Activated CD4-positive, alpha-beta T cell treated with anti-CD3 and anti-CD28 coated beads, Interleukin-2, amount 10 ng/mL, durations not matched to agents 7 days and 5 days (primary cell): ENCODE data around the gene MMUT. TPM values are rescaled to one million over a fixed set of nuclear protein-coding genes. Genes with fewer than 3 reads are reported as not detected.
A peak's percentile ranks its signal among the peaks of the same experiment; 100 is the strongest.
"Not testable (repeated sequence)": the region's sequence is repeated elsewhere in the genome, so short reads cannot be mapped to it uniquely, and the experiment has no call there.

Source experiments
- CTCF ChIA-PET: fragments of 350-600 bp; sonication (Branson Sonifier 250); formaldehyde crosslinking; loops from one replicate; lab custom pipeline; 2021; ENCODE audit warnings: antibody characterized with exemption; lab: Charles Lee
- POLR2A ChIA-PET: fragments of 350-600 bp; sonication (Branson Sonifier 250); formaldehyde crosslinking; loops from one replicate; lab custom pipeline; 2021; ENCODE audit warnings: antibody characterized with exemption; lab: Charles Lee
- DNase-seq: peaks from one replicate; pipeline ENCODE4 v3.0.0-alpha.2; 2020
- H3K27ac Mint-ChIP-seq: one replicate; pipeline ENCODE4 v1.8.0; 2021; ENCODE audit warnings: mild to moderate bottlenecking, moderate library complexity, mixed read lengths
- H3K27me3 Mint-ChIP-seq: one replicate; pipeline ENCODE4 v1.8.0; 2021; ENCODE audit warnings: mixed read lengths
- H3K36me3 Mint-ChIP-seq: one replicate; pipeline ENCODE4 v1.8.0; 2021; ENCODE audit warnings: low read depth, mixed read lengths
- H3K4me1 Mint-ChIP-seq: one replicate; pipeline ENCODE4 v1.8.0; 2021; ENCODE audit warnings: mixed read lengths
- H3K4me3 Mint-ChIP-seq: one replicate; pipeline ENCODE4 v1.8.0; 2021; ENCODE audit warnings: mild to moderate bottlenecking, moderate library complexity, mixed read lengths
- H3K9me3 Mint-ChIP-seq: one replicate; pipeline ENCODE4 v1.8.0; 2021; ENCODE audit warnings: mixed read lengths
- total RNA-seq, 2 experiments: library from RNA; stranded (reverse); gene quantifications; one replicate each; pipeline ENCODE4 v1.2.3, GENCODE V29; 2021

MMUT gene
- total RNA-seq = 10 to 100 TPM; 17.6 to 18.5 TPM

- H3K9me3 Mint-ChIP-seq = no peaks in the 10 kb centered on the region
- ChIA-PET POLR2A (no interaction called here), CTCF (no interaction called here)
- H3K27me3 Mint-ChIP-seq = no peaks in the 10 kb centered on the region
- H3K36me3 Mint-ChIP-seq = peaks cover 8% of the 10 kb centered on the region
- H3K4me3 Mint-ChIP-seq = peak within 1 kb of the TSS; percentile 94
- peaks cover 57% of the 10 kb centered on the region for H3K4me1 Mint-ChIP-seq
- peak; percentile 95 for DNase-seq
- peak within 1 kb of the TSS; percentile 98 for H3K27ac Mint-ChIP-seq
These were observed at the start of gene MMUT, which contains the start of gene CENPQ for GRCh38 chr6:49462927-49463611. Gene MMUT, minus strand, starts transcription at chr6:49463253. Its CDS starts 3,787 bp downstream, at chr6:49459466. Gene CENPQ, plus strand, starts transcription at chr6:49463370. Its CDS starts 6,807 bp downstream, at chr6:49470177.

- Mint-ChIP-seq H3K9me3 (no peaks in the 10 kb centered on the region), H3K27ac (no peak overlapping the region), H3K4me3 (no peak overlapping the region), H3K27me3 (peaks cover 10% of the 10 kb centered on the region), H3K36me3 (no peaks in the 10 kb centered on the region), H3K4me1 (no peaks in the 10 kb centered on the region)
- ChIA-PET CTCF (no interaction called here), POLR2A (no interaction called here)
- no peak for DNase-seq
These were observed 46.3 kb upstream of the MMUT start for GRCh38 chr6:49509342-49509741.

GRCh38 chr6:49506569-49507111 lies 43.6 kb upstream of the MMUT start:
- peaks cover under 1% of the 10 kb centered on the region for H3K27me3 Mint-ChIP-seq
- no peak for DNase-seq
- H3K9me3 Mint-ChIP-seq = no peaks in the 10 kb centered on the region
- ChIA-PET POLR2A (no interaction called here), CTCF (no interaction called here)
- no peak overlapping the region for H3K4me3 Mint-ChIP-seq
- H3K4me1 Mint-ChIP-seq = no peaks in the 10 kb centered on the region
- H3K36me3 Mint-ChIP-seq = no peaks in the 10 kb centered on the region
- no peak overlapping the region for H3K27ac Mint-ChIP-seq

- no peaks in the 10 kb centered on the region for H3K36me3 Mint-ChIP-seq
- H3K4me3 Mint-ChIP-seq = no peak overlapping the region
- no peaks in the 10 kb centered on the region for H3K4me1 Mint-ChIP-seq
- ChIA-PET CTCF (no interaction called here), POLR2A (no interaction called here)
- DNase-seq = no peak
- H3K27ac Mint-ChIP-seq = no peak overlapping the region
- no peaks in the 10 kb centered on the region for H3K9me3 Mint-ChIP-seq
- no peaks in the 10 kb centered on the region for H3K27me3 Mint-ChIP-seq
These were observed 41.6 kb upstream of the MMUT start for GRCh38 chr6:49504666-49505065.

- Mint-ChIP-seq H3K27ac (no peak within 1 kb of the TSS), H3K4me1 (no peaks in the 10 kb centered on the region), H3K36me3 (no peaks in the 10 kb centered on the region), H3K27me3 (peaks cover 3% of the 10 kb centered on the region), H3K4me3 (no peak within 1 kb of the TSS), H3K9me3 (no peaks in the 10 kb centered on the region)
- DNase-seq = no peak
- ChIA-PET CTCF (no interaction called here), POLR2A (no interaction called here)
These were observed 36.6 kb upstream of the MMUT start, which contains the start of gene GLYATL3 for GRCh38 chr6:49499623-49500022. Gene GLYATL3, plus strand, starts transcription at chr6:49499923. Its CDS starts 12,068 bp downstream, at chr6:49511991.

GRCh38 chr6:49499126-49499525 lies 36.1 kb upstream of the MMUT start:
- ChIA-PET POLR2A (no interaction called here), CTCF (no interaction called here)
- no peaks in the 10 kb centered on the region for H3K4me1 Mint-ChIP-seq
- peaks cover 3% of the 10 kb centered on the region for H3K27me3 Mint-ChIP-seq
- no peak for DNase-seq
- H3K9me3 Mint-ChIP-seq = no peaks in the 10 kb centered on the region
- H3K4me3 Mint-ChIP-seq = no peak overlapping the region
- H3K27ac Mint-ChIP-seq = no peak overlapping the region
- H3K36me3 Mint-ChIP-seq = no peaks in the 10 kb centered on the region

GRCh38 chr6:49497304-49497703 lies 34.3 kb upstream of the MMUT start:
- CTCF ChIA-PET = no interaction called here
- Mint-ChIP-seq H3K4me1 (no peaks in the 10 kb centered on the region), H3K4me3 (no peak overlapping the region), H3K27ac (no peak overlapping the region), H3K36me3 (peaks cover 3% of the 10 kb centered on the region), H3K9me3 (no peaks in the 10 kb centered on the region), H3K27me3 (peaks cover 3% of the 10 kb centered on the region)
- POLR2A ChIA-PET = no interaction called here
- DNase-seq = no peak

GRCh38 chr6:49490633-49491032 lies 27.6 kb upstream of the MMUT start:
- POLR2A ChIA-PET = no interaction called here
- no peak overlapping the region for H3K4me3 Mint-ChIP-seq
- no peak for DNase-seq
- H3K27me3 Mint-ChIP-seq = no peaks in the 10 kb centered on the region
- peaks cover 28% of the 10 kb centered on the region for H3K36me3 Mint-ChIP-seq
- no peaks in the 10 kb centered on the region for H3K9me3 Mint-ChIP-seq
- no peak overlapping the region for H3K27ac Mint-ChIP-seq
- CTCF ChIA-PET = no interaction called here
- no peaks in the 10 kb centered on the region for H3K4me1 Mint-ChIP-seq

- ChIA-PET POLR2A (interaction anchor here (0.6 kb wide), 1 partner anchor 31 kb away, joined by 4 read pairs; no protein-coding TSS in a partner anchor), CTCF (interaction anchor here (1.5 kb wide), 1 partner anchor 11 kb away, joined by 4 read pairs; no protein-coding TSS in a partner anchor)
These were observed 20.3 kb upstream of the MMUT start for GRCh38 chr6:49483380-49483779.

GRCh38 chr6:49481846-49482245 lies 18.8 kb upstream of the MMUT start:
- peaks cover 26% of the 10 kb centered on the region for H3K36me3 Mint-ChIP-seq
- H3K9me3 Mint-ChIP-seq, DNase-seq, H3K4me3 Mint-ChIP-seq, H3K27me3 Mint-ChIP-seq, H3K4me1 Mint-ChIP-seq, H3K27ac Mint-ChIP-seq, POLR2A ChIA-PET: not testable (repeated sequence)
- CTCF ChIA-PET = interaction anchor here (0.6 kb wide), 1 partner anchor 22 kb away, joined by 3 read pairs; no protein-coding TSS in a partner anchor

More at GRCh38 chr6:49483380-49483779, 20.3 kb upstream of the MMUT start:
- H3K9me3 Mint-ChIP-seq, H3K4me1 Mint-ChIP-seq, H3K4me3 Mint-ChIP-seq, H3K27me3 Mint-ChIP-seq, DNase-seq, H3K27ac Mint-ChIP-seq: not testable (repeated sequence)
- H3K36me3 Mint-ChIP-seq = peaks cover 33% of the 10 kb centered on the region

GRCh38 chr6:49479308-49479970 lies 16.4 kb upstream of the MMUT start:
- POLR2A ChIA-PET = no interaction called here
- H3K9me3 Mint-ChIP-seq = peaks cover 5% of the 10 kb centered on the region
- no peak overlapping the region for H3K4me3 Mint-ChIP-seq
- no peaks in the 10 kb centered on the region for H3K27me3 Mint-ChIP-seq
- CTCF ChIA-PET = no interaction called here
- DNase-seq = no peak
- H3K4me1 Mint-ChIP-seq = no peaks in the 10 kb centered on the region
- H3K27ac Mint-ChIP-seq = no peak overlapping the region
- peaks cover 37% of the 10 kb centered on the region for H3K36me3 Mint-ChIP-seq

GRCh38 chr6:49476564-49476963 lies 13.5 kb upstream of the MMUT start:
- POLR2A ChIA-PET, H3K27ac Mint-ChIP-seq, DNase-seq, H3K27me3 Mint-ChIP-seq, H3K4me1 Mint-ChIP-seq, CTCF ChIA-PET, H3K9me3 Mint-ChIP-seq, H3K4me3 Mint-ChIP-seq: not testable (repeated sequence)
- peaks cover 43% of the 10 kb centered on the region for H3K36me3 Mint-ChIP-seq

- H3K4me3 Mint-ChIP-seq = no peak overlapping the region
- peaks cover 33% of the 10 kb centered on the region for H3K4me1 Mint-ChIP-seq
- H3K36me3 Mint-ChIP-seq = peaks cover 6% of the 10 kb centered on the region
- no peaks in the 10 kb centered on the region for H3K9me3 Mint-ChIP-seq
- H3K27me3 Mint-ChIP-seq = no peaks in the 10 kb centered on the region
- ChIA-PET CTCF (interaction anchor here (0.9 kb wide), 1 partner anchor 81 kb away, joined by 3 read pairs; no protein-coding TSS in a partner anchor), POLR2A (no interaction called here)
- no peak overlapping the region for H3K27ac Mint-ChIP-seq
- DNase-seq = no peak
These were observed 5.0 kb upstream of the MMUT start for GRCh38 chr6:49468042-49468441.
